C4-2B (cell line): ENCODE measurements around the gene PPP1R15B.

ENCODE experiments used
- H3K27ac ChIP-seq: fragments of 450-650 bp; 2 replicates; pipeline ENCODE4 v1.5.1; 2017
- CTCF ChIP-seq: fragments of 450-650 bp; conservative IDR thresholded peaks from 2 replicates; pipeline ENCODE4 v1.5.1; 2017; ENCODE audit warnings: mild to moderate bottlenecking
- ZFX ChIP-seq: fragments of 450-650 bp; IDR thresholded peaks from 2 replicates; pipeline ENCODE4 v1.6.1; 2017

The PPP1R15B gene

GRCh38 chr1:204359474-204360255 lies 52.0 kb downstream of the PPP1R15B start, which contains the start of gene PLEKHA6:
TSS of gene PLEKHA6 (minus strand) at chr1:204359929. CDS start at chr1:204273727, 86,202 bp downstream.
- H3K27ac ChIP-seq, result no peak within 1 kb of the TSS
- TF ChIP-seq ZFX (no peak), CTCF (no peak)

- no peak for TF ChIP-seq CTCF
- no peak for TF ChIP-seq ZFX
- H3K27ac ChIP-seq, result no peak overlapping the region
These were observed 52.5 kb downstream of the PPP1R15B start for GRCh38 chr1:204359131-204359473.

GRCh38 chr1:204358605-204359004 lies 53.0 kb downstream of the PPP1R15B start:
- H3K27ac ChIP-seq, result no peak overlapping the region
- TF ChIP-seq ZFX, result no peak
- no peak for TF ChIP-seq CTCF

- no peak overlapping the region for H3K27ac ChIP-seq
- no peak for TF ChIP-seq ZFX
- TF ChIP-seq CTCF, result no peak
These were observed 53.8 kb downstream of the PPP1R15B start for GRCh38 chr1:204357551-204358490.

- TF ChIP-seq CTCF (no peak), ZFX (no peak)
- H3K27ac ChIP-seq, result no peak overlapping the region
These were observed 54.6 kb downstream of the PPP1R15B start for GRCh38 chr1:204356997-204357396.

- no peak for TF ChIP-seq CTCF
- TF ChIP-seq ZFX, result no peak
These were observed 55.7 kb downstream of the PPP1R15B start for GRCh38 chr1:204355913-204356312.

GRCh38 chr1:204354579-204354978 lies 57.0 kb downstream of the PPP1R15B start:
- no peak for TF ChIP-seq CTCF
- TF ChIP-seq ZFX, result no peak
- no peak overlapping the region for H3K27ac ChIP-seq

More at GRCh38 chr1:204355913-204356312, 55.7 kb downstream of the PPP1R15B start:
- no peak overlapping the region for H3K27ac ChIP-seq
